Esophagus squamous epithelium (tissue), 4 donors: ENCODE measurements around the gene GMPPB.

Experiments used
- POLR2A ChIP-seq, 4 donors: fragments of 450-650 bp; IDR thresholded peaks; one replicate each; pipeline ENCODE4 v1.6.1; 2017; ENCODE audit warnings: antibody characterized with exemption in 4 of 4, mild to moderate bottlenecking in 4 of 4, moderate library complexity in 3 of 4
- TF ChIP-seq, protein P1 (sequence below), 6 experiments: fragments of 450-650 bp in 4 of 6; fragments of 200-600 bp in 2 of 6; sonication (generic) in 2 of 6; IDR thresholded peaks; one replicate each; pipeline ENCODE4 v1.5.1; 2016 to 2019; ENCODE audit warnings: antibody characterized with exemption in 6 of 6, mild to moderate bottlenecking in 4 of 6, moderate library complexity in 4 of 6

DNA sequence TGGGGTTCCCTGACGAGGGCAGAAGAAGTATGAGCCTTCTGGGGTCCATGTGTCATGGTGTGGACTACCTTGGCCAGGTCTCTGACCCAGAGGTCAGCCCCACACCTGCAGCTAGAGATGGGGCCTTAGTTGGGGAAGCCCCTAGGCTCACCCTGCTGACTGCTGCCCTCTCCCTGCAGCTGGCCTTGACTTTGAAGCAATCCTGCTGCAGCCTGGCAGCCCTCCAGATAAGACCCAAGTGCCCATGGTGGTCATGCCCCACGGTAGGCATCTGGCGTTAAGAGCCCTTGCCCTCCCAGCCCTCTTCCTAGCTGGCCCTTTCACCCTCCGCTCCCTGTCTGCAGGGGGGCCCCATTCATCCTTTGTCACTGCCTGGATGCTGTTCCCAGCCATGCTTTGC lies 42.2 kb downstream of the GMPPB start:
- TF ChIP-seq, protein P1, sequence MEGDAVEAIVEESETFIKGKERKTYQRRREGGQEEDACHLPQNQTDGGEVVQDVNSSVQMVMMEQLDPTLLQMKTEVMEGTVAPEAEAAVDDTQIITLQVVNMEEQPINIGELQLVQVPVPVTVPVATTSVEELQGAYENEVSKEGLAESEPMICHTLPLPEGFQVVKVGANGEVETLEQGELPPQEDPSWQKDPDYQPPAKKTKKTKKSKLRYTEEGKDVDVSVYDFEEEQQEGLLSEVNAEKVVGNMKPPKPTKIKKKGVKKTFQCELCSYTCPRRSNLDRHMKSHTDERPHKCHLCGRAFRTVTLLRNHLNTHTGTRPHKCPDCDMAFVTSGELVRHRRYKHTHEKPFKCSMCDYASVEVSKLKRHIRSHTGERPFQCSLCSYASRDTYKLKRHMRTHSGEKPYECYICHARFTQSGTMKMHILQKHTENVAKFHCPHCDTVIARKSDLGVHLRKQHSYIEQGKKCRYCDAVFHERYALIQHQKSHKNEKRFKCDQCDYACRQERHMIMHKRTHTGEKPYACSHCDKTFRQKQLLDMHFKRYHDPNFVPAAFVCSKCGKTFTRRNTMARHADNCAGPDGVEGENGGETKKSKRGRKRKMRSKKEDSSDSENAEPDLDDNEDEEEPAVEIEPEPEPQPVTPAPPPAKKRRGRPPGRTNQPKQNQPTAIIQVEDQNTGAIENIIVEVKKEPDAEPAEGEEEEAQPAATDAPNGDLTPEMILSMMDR (IDR thresholded peaks at IDR 0.05), result no peak
- TF ChIP-seq POLR2A (IDR thresholded peaks at IDR 0.05), result no peak
